PC-3 (cell line): Measurements from ENCODE around the gene DCLRE1C. TPM values are rescaled to one million over a fixed set of nuclear protein-coding genes. Genes with fewer than 3 reads are reported as not detected.

Experiments used
- ATAC-seq: fragments of 200-7000 bp; cut with Tn5 transposase; 2 replicates; pipeline ENCODE4 v1.9.1; 2020; ENCODE audit warnings: mild to moderate bottlenecking, moderate library complexity
- BruUV-seq: library from RNA; stranded (reverse); fragments of 400-500 nt; replicated peaks from 2 replicates; lab custom pipeline; 2021; lab: Mats Ljungman, UMichigan
- CTCF ChIA-PET: fragments of 300-600 bp; sonication (Branson Sonifier 250); formaldehyde crosslinking; loops from one replicate; lab custom pipeline; 2022; ENCODE audit warnings: antibody characterized with exemption; lab: Charles Lee
- POLR2A ChIA-PET: fragments of 300-600 bp; sonication (Branson Sonifier 250); formaldehyde crosslinking; loops from one replicate; lab custom pipeline; 2022; ENCODE audit warnings: antibody characterized with exemption; ENCODE audit not compliant: unreplicated experiment; lab: Charles Lee
- DNase-seq: peaks from one replicate; pipeline ENCODE4 v3.0.0-alpha.2; 2015
- H2AFZ ChIP-seq: fragments of 300-600 bp; sonication (generic); 2 replicates; pipeline ENCODE4 v1.6.0; 2016; ENCODE audit warnings: antibody characterized with exemption, low read length
- H3F3A ChIP-seq: fragments of 300-600 bp; sonication (generic); one replicate; pipeline ENCODE4 v1.6.0; 2017; ENCODE audit warnings: antibody characterized with exemption, low read length, control low read depth, mild to moderate bottlenecking; ENCODE audit not compliant: unreplicated experiment
- H3K27ac ChIP-seq: fragments of 300-600 bp; sonication (generic); 2 replicates; pipeline ENCODE4 v1.5.1; 2016; ENCODE audit warnings: mild to moderate bottlenecking, low read length
- H3K27me3 ChIP-seq: fragments of 300-600 bp; sonication (generic); 2 replicates; pipeline ENCODE4 v1.6.1; 2016; ENCODE audit warnings: low read length, mixed read lengths
- H3K36me3 ChIP-seq: fragments of 300-600 bp; sonication (generic); 2 replicates; pipeline ENCODE4 v1.6.1; 2016; ENCODE audit warnings: low read depth, mixed run types, low read length, mixed read lengths
- H3K4me1 ChIP-seq: fragments of 300-600 bp; sonication (generic); 2 replicates; pipeline ENCODE4 v1.5.1; 2016; ENCODE audit warnings: low read length; ENCODE audit not compliant: insufficient read depth
- H3K4me2 ChIP-seq: fragments of 300-600 bp; sonication (generic); 2 replicates; pipeline ENCODE4 v1.6.0; 2016; ENCODE audit warnings: low read length
- H3K4me3 ChIP-seq: fragments of 300-600 bp; sonication (generic); 2 replicates; pipeline ENCODE4 v1.5.1; 2016; ENCODE audit warnings: mild to moderate bottlenecking, low read length, mixed read lengths
- H3K79me2 ChIP-seq: fragments of 300-600 bp; sonication (generic); 2 replicates; pipeline ENCODE4 v1.6.1; 2017; ENCODE audit warnings: low read length, mixed read lengths
- H3K9ac ChIP-seq: fragments of 300-600 bp; sonication (generic); 2 replicates; pipeline ENCODE4 v1.6.0; 2016; ENCODE audit warnings: mild to moderate bottlenecking, low read length
- H3K9me2 ChIP-seq: fragments of 300-600 bp; sonication (generic); replicated peaks from 2 replicates; pipeline ENCODE4 v1.6.1; 2016; ENCODE audit warnings: mixed run types, low read length, mixed read lengths
- H3K9me3 ChIP-seq: fragments of 300-600 bp; sonication (generic); 2 replicates; pipeline ENCODE4 v1.6.1; 2016; ENCODE audit warnings: low read length, mixed read lengths
- H4K20me1 ChIP-seq: fragments of 300-600 bp; sonication (generic); 2 replicates; pipeline ENCODE4 v1.6.1; 2016; ENCODE audit warnings: low read length, mixed read lengths
- CTCF ChIP-seq: fragments of 300-600 bp; sonication (generic); conservative IDR thresholded peaks from 2 replicates; pipeline ENCODE4 v1.5.1; 2017; ENCODE audit warnings: antibody characterized with exemption, low read depth, mild to moderate bottlenecking, low read length
- EZH2 ChIP-seq: fragments of 300-600 bp; sonication (generic); IDR thresholded peaks from one replicate; pipeline ENCODE4 v1.6.1; 2017; ENCODE audit warnings: antibody characterized with exemption, mild to moderate bottlenecking, low read length; ENCODE audit not compliant: unreplicated experiment
- EZH2phosphoT487 ChIP-seq: fragments of 300-600 bp; sonication (generic); IDR thresholded peaks from 2 replicates; pipeline ENCODE4 v1.6.1; 2018; ENCODE audit warnings: mild to moderate bottlenecking, antibody characterized with exemption, low read length, borderline replicate concordance
- intact Hi-C: fragments of 100-400 bp; cut with micrococcal nuclease; formaldehyde crosslinking; loops from 2 replicates; pipeline ENCODE4 v1.9.0; 2023
- total RNA-seq: library from RNA; depleted of rRNA; stranded (reverse); fragments of >200 nt; gene quantifications from 2 replicates; pipeline ENCODE4 v1.2.3, GENCODE V29; 2014

The DCLRE1C gene
- total RNA-seq, 1 experiment from 2014 or later, result 9.8 TPM

GRCh38 chr10:14924013-14924412 lies 29.9 kb downstream of the DCLRE1C start:
- Histone ChIP-seq H4K20me1 (no peaks in the 10 kb centered on the region), H3K9me3 (no peaks in the 10 kb centered on the region), H3K4me3 (no peak overlapping the region), H3K9ac (no peak overlapping the region), H2AFZ (no peak overlapping the region), H3K27ac (no peak overlapping the region), H3K79me2 (no peaks in the 10 kb centered on the region), H3K9me2 (no peaks in the 10 kb centered on the region), H3K4me1 (no peaks in the 10 kb centered on the region), H3F3A (no peaks in the 10 kb centered on the region), H3K27me3 (no peaks in the 10 kb centered on the region), H3K36me3 (peaks cover 6% of the 10 kb centered on the region; the same call in 1 of the 2 replicates), H3K4me2 (no peak overlapping the region)
- no peak for ATAC-seq
- no peak for DNase-seq
- intact Hi-C loops, result no loop called here
- BruUV-seq, result no TSS peak
- POLR2A ChIA-PET, result no interaction called here
- CTCF ChIA-PET, result no interaction called here
- TF ChIP-seq EZH2phosphoT487 (no peak), CTCF (no peak), EZH2 (no peak)

DNA sequence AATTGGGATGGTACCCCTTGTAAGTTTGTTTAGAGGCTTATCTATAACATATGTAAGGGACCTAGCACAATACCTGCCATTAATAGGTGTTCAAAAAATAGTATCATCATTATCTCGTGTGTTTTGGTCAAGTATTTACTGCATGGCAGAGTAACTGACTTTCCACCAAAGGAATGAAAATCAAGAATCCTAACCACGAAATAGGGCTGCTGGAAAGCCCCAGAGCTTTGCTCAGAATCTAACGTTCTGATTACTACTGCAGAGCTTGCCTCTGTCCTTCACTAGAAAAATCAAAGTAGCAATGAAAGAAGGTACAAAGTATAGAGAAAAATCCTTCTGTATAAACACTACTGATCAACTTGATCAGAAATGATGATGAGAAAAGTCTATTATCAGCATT lies 34.9 kb downstream of the DCLRE1C start:
- DNase-seq (no peak), ATAC-seq (no peak)
- BruUV-seq, result no TSS peak
- no peaks in the 10 kb centered on the region; the same call in 1 of the 2 replicates for H3K9me3 ChIP-seq
- no peak overlapping the region for H3K4me2 ChIP-seq
- POLR2A ChIA-PET, result no interaction called here
- TF ChIP-seq EZH2phosphoT487 (no peak), CTCF (no peak), EZH2 (no peak)
- intact Hi-C loops, result no loop called here
- H3K4me1 ChIP-seq, result no peaks in the 10 kb centered on the region
- H3K4me3 ChIP-seq, result no peak overlapping the region
- no peak overlapping the region for H2AFZ ChIP-seq
- no peaks in the 10 kb centered on the region for H4K20me1 ChIP-seq
- H3K27me3 ChIP-seq, result no peaks in the 10 kb centered on the region
- no peaks in the 10 kb centered on the region for H3F3A ChIP-seq
- no peak overlapping the region for H3K27ac ChIP-seq
- CTCF ChIA-PET, result no interaction called here
- no peaks in the 10 kb centered on the region for H3K9me2 ChIP-seq
- no peaks in the 10 kb centered on the region for H3K79me2 ChIP-seq
- peaks cover 48% of the 10 kb centered on the region for H3K36me3 ChIP-seq
- H3K9ac ChIP-seq, result no peak overlapping the region

DNA sequence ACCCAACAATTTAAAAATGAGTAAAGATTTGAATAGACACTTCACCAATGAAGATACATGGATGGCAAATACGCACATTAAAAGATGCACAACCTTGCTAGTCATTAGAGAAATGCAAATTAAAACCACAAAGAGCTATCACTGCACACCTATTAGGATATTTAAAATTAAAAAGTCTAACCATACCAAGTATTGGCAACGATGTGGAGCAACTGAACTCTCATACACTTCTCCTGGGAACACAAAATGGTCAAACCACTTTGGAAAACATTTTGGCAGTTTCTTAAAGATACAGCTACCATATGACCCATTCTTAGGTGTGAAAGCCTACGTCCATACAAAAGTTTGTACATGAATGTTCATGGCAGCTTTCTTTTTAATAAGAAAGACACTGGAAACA lies 36.1 kb downstream of the DCLRE1C start:
- no peak overlapping the region for H3K27ac ChIP-seq
- H3F3A ChIP-seq, result no peaks in the 10 kb centered on the region
- no peak overlapping the region for H3K4me2 ChIP-seq
- no peaks in the 10 kb centered on the region for H4K20me1 ChIP-seq
- no TSS peak for BruUV-seq
- no peaks in the 10 kb centered on the region for H3K9me2 ChIP-seq
- no peaks in the 10 kb centered on the region for H3K27me3 ChIP-seq
- peaks cover 48% of the 10 kb centered on the region for H3K36me3 ChIP-seq
- DNase-seq (no peak), ATAC-seq (no peak)
- H2AFZ ChIP-seq, result no peak overlapping the region
- TF ChIP-seq CTCF (no peak), EZH2phosphoT487 (no peak)
- H3K4me3 ChIP-seq, result no peak overlapping the region
- H3K4me1 ChIP-seq, result no peaks in the 10 kb centered on the region
- H3K9me3 ChIP-seq, result no peaks in the 10 kb centered on the region; the same call in 1 of the 2 replicates
- ChIA-PET POLR2A (no interaction called here), CTCF (no interaction called here)
- H3K79me2 ChIP-seq, result no peaks in the 10 kb centered on the region
- H3K9ac ChIP-seq, result no peak overlapping the region
- intact Hi-C loops, result no loop called here
